ENCODE data around the gene PPP2R1B.

- TF ChIP-seq CTCF (IDR thresholded peaks at IDR 0.05) = no peak
- TF ChIP-seq EZH2 (IDR thresholded peaks at IDR 0.05; ENCODE audit: borderline replicate concordance, insufficient read depth, low read depth, low read length, poor library complexity, severe bottlenecking) = no peak
These were observed 31.9 kb downstream of the PPP2R1B start for GRCh38 chr11:111734101-111734953.
